Osteocyte (in vitro differentiated cells): ENCODE data around the gene TOX2. TPM values are rescaled to one million over a fixed set of nuclear protein-coding genes. Genes with fewer than 3 reads are reported as not detected.
"Not testable (repeated sequence)": the region's sequence is repeated elsewhere in the genome, so short reads cannot be mapped to it uniquely, and the experiment has no call there.

Experiments
- DNase-seq: peaks from one replicate; pipeline ENCODE4 v3.0.0; 2021; ENCODE audit warnings: mixed read lengths; ENCODE audit not compliant: unreplicated experiment; ENCODE audit errors: extremely low spot score
- H3K27ac Mint-ChIP-seq: one replicate; pipeline ENCODE4 v1.8.0; 2021; ENCODE audit warnings: mild to moderate bottlenecking, mixed read lengths; ENCODE audit not compliant: unreplicated experiment
- H3K27me3 Mint-ChIP-seq: one replicate; pipeline ENCODE4 v1.8.0; 2021; ENCODE audit warnings: mixed read lengths; ENCODE audit not compliant: unreplicated experiment
- H3K36me3 Mint-ChIP-seq: one replicate; pipeline ENCODE4 v1.8.0; 2021; ENCODE audit warnings: mixed read lengths; ENCODE audit not compliant: unreplicated experiment
- H3K4me1 Mint-ChIP-seq: one replicate; pipeline ENCODE4 v1.8.0; 2021; ENCODE audit warnings: mixed read lengths; ENCODE audit not compliant: unreplicated experiment
- H3K4me3 Mint-ChIP-seq: one replicate; pipeline ENCODE4 v1.8.0; 2021; ENCODE audit warnings: mild to moderate bottlenecking, moderate library complexity, mixed read lengths; ENCODE audit not compliant: unreplicated experiment
- H3K9me3 Mint-ChIP-seq: one replicate; pipeline ENCODE4 v1.8.0; 2021; ENCODE audit warnings: mixed read lengths; ENCODE audit not compliant: unreplicated experiment
- CTCF ChIP-seq: fragments of 200-600 bp; sonication (generic); IDR thresholded peaks from 2 replicates; pipeline ENCODE4 v1.5.0; 2021; ENCODE audit warnings: antibody characterized with exemption, mild to moderate bottlenecking, moderate library complexity
- total RNA-seq: library from RNA; stranded (reverse); gene quantifications from 2 replicates; pipeline ENCODE4 v1.2.1, GENCODE V29; 2021

TOX2 gene
- total RNA-seq, 1 donor from 2014 or later: not detected

GRCh38 chr20:44039741-44040140, 125.1 kb downstream of the TOX2 start:
- Mint-ChIP-seq H3K9me3 (no peaks in the 10 kb centered on the region), H3K4me1 (no peaks in the 10 kb centered on the region), H3K27ac (no peak overlapping the region), H3K27me3 (peaks cover 63% of the 10 kb centered on the region), H3K4me3 (no peak overlapping the region), H3K36me3 (no peaks in the 10 kb centered on the region)
- TF ChIP-seq CTCF: no peak
- DNase-seq: no peak

GRCh38 chr20:44040202-44040915, 125.7 kb downstream of the TOX2 start:
- H3K36me3 Mint-ChIP-seq: no peaks in the 10 kb centered on the region
- H3K9me3 Mint-ChIP-seq: no peaks in the 10 kb centered on the region
- H3K4me1 Mint-ChIP-seq: no peaks in the 10 kb centered on the region
- no peak overlapping the region for H3K4me3 Mint-ChIP-seq
- TF ChIP-seq CTCF: no peak
- no peak for DNase-seq
- H3K27ac Mint-ChIP-seq: no peak overlapping the region
- H3K27me3 Mint-ChIP-seq: peaks cover 61% of the 10 kb centered on the region

GRCh38 chr20:44041001-44041400, 126.3 kb downstream of the TOX2 start:
- TF ChIP-seq CTCF: no peak
- Mint-ChIP-seq H3K27ac (no peak overlapping the region), H3K27me3 (peaks cover 61% of the 10 kb centered on the region), H3K4me1 (no peaks in the 10 kb centered on the region), H3K36me3 (no peaks in the 10 kb centered on the region), H3K9me3 (no peaks in the 10 kb centered on the region), H3K4me3 (no peak overlapping the region)
- peak; percentile 73 for DNase-seq

GRCh38 chr20:44044712-44045111, 130.1 kb downstream of the TOX2 start:
- peaks cover 54% of the 10 kb centered on the region for H3K27me3 Mint-ChIP-seq
- H3K9me3 Mint-ChIP-seq, DNase-seq, H3K27ac Mint-ChIP-seq, H3K4me1 Mint-ChIP-seq, H3K36me3 Mint-ChIP-seq, H3K4me3 Mint-ChIP-seq: not testable (repeated sequence)

GRCh38 chr20:44050327-44050726, 135.7 kb downstream of the TOX2 start:
- H3K4me3 Mint-ChIP-seq: no peak overlapping the region
- H3K9me3 Mint-ChIP-seq: no peaks in the 10 kb centered on the region
- H3K36me3 Mint-ChIP-seq: no peaks in the 10 kb centered on the region
- H3K27ac Mint-ChIP-seq: no peak overlapping the region
- H3K27me3 Mint-ChIP-seq: peaks cover 27% of the 10 kb centered on the region
- no peak for DNase-seq
- no peak for TF ChIP-seq CTCF
- no peaks in the 10 kb centered on the region for H3K4me1 Mint-ChIP-seq
